Glomerular visceral epithelial cell (primary cell): ENCODE measurements around the gene HSPB6.

Experiments
- DNase-seq: peaks from one replicate; pipeline ENCODE4 v3.0.0-alpha.2; 2016; ENCODE audit errors: extremely low spot score

Gene HSPB6

GRCh38 chr19:35767288-35768081 is 10.7 kb upstream of the HSPB6 start:
- DNase-seq = peak; percentile 70

DNA sequence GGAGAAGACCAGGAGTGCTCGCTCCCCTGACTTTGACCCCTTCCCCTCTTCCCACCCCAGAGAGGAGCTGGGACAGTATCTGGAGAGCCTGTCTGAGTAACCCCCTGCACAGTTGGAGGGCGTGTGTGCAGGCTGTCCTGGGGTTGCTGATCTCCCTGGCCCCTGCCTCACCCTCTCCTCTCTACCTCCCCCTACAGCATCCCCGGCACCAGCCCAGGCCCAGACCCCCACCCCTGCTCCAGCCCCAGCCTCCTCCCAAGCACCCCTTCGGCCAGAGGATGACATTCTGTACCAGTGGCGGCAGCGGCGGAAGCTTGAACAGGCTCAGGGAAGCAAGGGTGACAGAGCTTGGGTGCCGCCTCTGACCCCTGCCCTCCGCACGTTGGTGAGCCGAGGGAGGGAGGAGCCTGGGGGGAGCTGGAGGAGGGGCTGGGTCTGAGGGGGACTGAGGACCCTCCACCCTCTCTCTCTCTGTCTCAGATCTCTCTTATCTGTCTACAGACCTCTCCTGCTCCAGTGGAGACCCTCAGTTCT is 9.8 kb upstream of the HSPB6 start:
- DNase-seq = no peak

- DNase-seq = no peak
Measured at GRCh38 chr19:35764432-35765315, 7.8 kb upstream of the HSPB6 start.

GRCh38 chr19:35760711-35761349 is 4.0 kb upstream of the HSPB6 start:
- peak; percentile 35 for DNase-seq

DNA sequence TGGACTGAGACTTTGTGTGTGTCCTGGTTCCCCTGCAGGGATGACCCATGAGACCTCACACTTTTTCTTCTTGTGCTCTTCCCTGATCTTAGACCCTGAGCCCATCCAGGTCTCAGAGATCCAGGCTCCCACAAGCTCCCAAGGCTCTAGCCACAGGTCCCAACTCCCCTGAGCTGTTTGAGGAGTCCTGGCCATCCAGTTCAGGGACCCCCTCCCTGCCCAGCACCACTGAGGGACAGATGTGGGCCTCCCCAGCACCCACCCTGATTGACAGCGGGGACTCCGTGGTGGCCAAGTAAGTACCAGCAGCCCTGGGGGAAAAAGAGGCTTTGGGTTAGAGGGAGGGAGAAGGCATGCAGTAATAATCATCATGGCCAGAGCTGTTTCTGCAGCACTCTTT is 2.9 kb upstream of the HSPB6 start:
- no peak for DNase-seq

DNA sequence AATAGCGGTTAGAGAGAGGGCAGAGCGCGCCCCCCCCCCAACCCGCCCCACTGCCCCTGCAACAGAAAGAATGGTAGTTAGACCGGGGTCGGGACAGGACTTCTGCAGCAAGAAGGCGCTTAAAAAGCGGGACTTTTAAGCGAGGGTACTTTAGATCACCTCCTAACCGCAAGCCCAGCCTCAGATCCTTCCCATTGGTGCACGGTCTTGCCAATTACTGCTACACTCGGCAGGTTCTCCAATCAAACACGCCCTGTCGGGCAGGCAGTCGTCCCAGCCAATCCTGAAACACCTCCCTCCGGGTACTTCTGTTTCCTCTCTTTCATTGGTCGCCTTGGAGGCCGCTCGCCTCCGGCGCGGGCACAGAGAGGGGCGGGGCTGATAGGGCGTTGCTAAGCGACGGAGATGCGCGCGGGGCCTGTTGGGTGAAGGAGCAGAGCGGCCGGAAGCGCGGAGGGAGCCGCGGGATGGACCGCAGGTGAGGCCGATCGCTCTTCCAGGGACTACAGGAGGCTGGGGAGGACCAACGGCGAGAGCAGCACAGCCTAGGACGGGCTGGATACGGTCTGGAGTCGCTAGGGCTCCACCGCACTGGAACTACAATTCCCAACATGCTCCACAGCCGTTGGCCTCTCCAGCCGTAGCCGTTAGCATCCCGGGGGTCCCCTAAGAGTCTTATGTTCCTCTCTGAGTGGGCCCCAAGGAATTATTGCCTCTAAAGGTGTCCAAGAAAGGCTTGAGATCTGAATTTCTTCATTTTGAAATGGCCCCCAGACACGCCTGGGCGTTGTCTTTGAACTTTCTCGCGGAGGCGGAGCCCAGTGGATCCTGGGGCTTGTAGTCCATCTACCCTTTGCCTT is 1.1 kb upstream of the HSPB6 start, which contains the start of gene PROSER3:
Gene PROSER3, plus strand, starts transcription at position 428 of the 860 bp plus-strand sequence. Its CDS starts 40 bp downstream, at position 468.
- DNase-seq = peak; percentile 99

DNA sequence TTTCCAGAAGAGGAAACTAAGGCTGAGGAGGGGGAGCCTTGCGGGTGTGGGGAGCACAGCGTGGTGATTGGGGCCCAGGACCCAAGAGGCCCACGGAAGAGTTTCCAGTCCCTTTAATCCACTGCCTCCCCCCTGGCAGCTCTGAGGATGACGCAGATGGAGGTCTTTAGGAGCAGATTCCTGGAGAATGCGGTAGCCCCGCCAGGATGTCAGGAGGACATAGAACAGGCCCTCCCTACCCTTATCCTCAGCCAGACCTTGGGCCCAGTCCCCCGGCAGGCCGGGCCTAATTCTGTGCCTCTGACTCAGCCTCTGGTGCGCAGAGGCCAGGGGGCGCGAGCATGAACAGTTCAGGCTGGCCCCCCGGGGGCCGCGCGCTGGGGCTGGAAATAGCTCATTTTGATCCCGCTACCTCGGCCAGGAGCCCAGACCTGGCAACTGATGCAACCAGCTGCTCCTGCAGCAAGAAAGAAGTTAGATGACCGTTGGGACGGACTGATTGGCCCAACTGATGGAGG is 461 bp upstream of the HSPB6 start:
- DNase-seq = peak; percentile 71

GRCh38 chr19:35755550-35756376 is 1.1 kb downstream of the HSPB6 start:
- no peak for DNase-seq

DNA sequence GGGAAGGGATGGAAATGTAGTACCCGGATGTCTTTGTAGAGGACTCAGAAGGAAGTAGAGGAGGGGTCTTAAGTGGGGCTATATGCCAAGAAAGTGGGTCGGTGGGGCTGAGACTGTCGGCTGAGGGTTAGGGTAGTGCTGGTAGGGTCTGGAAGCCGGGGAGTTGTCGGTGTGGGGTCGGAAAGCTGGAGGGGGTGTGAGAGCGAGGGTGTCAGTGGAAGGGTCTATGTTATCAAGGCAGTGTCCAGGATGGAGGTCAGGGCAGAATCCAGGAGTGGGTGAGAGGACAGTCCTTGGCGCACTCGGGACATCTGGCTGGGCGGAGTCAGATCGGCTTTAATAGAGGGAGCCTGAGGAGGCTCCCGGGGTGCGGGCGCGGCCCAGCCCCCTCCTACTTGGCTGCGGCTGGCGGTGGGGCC is 1.7 kb downstream of the HSPB6 start:
- no peak for DNase-seq

- no peak for DNase-seq
Measured at GRCh38 chr19:35754370-35755130, 2.3 kb downstream of the HSPB6 start.

DNA sequence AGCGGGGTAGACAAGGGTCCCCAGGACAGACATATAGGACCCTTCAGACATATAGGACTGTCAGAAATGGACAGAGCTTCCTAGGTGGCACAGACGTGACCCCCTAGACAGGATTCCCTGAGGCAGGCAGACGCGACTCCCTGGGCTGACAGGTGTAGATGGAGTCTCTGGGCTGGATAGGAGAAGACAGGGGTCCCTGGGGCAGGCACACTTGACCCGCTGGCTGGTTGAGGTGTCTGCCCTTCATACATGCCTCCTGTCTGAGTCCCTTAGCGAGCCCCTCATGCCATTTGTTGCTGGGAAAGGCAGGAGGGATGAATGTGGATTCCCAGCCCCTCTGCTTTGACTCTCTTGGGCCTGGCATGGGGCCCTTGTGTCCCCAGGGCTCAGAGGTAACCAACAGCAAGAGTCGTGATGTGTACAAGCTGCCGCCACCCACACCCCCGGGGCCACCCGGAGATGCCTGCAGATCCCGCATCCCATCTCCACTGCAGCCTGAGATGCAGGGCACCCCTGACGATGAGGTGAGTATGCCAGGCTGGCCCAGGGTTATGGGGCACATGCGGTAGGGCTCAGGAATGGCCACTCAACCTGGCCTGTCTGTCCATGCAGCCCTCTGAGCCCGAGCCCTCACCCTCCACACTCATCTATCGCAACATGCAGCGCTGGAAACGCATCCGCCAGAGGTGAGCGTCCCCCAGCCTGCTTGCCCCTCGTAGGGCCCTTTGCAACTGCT is 3.0 kb downstream of the HSPB6 start:
- DNase-seq = no peak

DNA sequence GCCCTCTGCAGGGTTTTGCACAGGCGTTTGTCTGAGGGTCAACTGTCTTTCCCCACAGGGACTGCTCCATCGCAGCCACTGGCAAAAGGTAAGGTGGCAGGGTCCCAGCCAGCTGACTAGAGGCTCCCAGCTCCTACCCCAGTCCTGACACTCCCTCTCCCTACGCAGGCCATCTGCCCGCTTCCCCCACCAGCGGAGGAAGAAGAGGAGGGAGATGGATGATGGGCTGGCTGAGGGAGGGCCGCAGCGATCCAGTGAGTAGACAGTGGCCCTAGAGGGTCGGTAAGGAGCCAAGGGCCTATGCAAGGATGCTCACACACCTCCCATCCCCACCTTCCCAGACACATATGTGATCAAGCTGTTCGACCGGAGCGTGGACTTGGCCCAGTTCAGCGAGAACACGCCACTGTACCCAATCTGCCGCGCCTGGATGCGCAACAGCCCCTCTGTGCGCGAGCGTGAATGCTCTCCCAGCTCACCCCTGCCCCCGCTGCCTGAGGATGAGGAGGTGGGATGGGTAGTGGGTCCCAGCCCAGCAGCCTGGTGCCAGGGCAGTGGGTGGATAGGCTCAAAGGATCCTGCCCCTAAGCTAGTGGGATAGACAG is 4.0 kb downstream of the HSPB6 start:
- no peak for DNase-seq

DNA sequence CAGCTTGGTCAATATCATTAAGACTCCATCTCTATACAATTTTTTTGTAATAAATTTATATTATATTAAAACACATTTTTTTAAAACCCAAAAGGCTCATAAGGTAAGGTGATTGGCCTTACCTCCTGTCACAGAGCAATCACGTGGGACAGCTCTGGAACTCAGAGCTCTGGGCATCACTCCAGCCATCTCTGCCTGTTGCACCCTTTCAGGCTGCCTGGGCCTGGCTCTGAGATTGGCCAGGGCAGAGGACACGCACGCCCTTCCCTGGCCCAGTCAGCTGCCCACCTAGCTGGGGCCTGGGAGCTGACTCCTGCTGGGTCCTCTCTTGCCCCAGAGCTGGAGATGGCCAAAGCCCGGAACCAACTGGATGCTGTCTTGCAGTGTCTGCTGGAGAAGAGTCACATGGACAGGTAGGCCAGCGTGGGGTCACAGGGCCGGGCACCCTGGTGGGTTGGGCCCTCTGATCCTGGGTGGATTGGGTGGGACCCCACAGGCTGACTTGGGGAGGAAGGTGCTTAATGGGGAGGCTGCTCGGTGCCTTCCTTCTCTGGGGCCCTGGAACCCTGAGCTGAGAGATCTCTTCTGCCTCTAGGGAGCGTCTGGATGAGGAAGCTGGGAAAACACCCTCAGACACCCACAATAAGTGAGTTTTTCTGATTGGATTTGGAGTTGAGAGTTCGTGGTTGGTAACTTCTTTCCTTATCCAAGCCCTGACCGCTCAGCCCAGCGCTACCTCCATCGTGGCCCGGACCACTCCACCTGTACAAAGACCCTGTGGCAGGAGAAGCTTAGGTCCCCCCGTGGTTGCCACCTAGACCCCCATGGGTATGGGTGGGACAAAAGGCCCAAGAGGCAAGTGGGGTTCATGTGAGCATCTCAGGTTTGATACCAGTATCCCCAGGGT is 4.7 kb downstream of the HSPB6 start:
- no peak for DNase-seq

DNA sequence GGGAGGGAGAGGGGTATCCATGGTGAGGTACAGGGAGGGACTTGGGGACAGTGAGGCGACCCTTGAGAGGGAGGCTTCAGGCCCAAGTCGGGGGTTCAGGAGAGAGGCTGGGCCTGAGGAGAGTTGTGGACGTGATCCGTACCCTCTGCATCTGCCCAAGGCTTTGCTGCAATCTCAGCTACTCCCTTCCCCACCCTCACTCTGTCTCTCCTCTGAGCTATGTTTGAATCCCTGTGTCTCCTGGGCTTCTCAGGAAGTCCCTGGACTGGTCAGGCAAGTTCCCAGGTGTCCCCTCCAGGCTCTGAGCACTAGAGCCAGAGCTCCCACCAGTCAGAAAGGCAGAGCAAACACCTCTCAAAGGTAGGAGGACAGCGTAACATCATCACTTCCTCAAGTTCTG is 6.7 kb downstream of the HSPB6 start:
- no peak for DNase-seq

DNA sequence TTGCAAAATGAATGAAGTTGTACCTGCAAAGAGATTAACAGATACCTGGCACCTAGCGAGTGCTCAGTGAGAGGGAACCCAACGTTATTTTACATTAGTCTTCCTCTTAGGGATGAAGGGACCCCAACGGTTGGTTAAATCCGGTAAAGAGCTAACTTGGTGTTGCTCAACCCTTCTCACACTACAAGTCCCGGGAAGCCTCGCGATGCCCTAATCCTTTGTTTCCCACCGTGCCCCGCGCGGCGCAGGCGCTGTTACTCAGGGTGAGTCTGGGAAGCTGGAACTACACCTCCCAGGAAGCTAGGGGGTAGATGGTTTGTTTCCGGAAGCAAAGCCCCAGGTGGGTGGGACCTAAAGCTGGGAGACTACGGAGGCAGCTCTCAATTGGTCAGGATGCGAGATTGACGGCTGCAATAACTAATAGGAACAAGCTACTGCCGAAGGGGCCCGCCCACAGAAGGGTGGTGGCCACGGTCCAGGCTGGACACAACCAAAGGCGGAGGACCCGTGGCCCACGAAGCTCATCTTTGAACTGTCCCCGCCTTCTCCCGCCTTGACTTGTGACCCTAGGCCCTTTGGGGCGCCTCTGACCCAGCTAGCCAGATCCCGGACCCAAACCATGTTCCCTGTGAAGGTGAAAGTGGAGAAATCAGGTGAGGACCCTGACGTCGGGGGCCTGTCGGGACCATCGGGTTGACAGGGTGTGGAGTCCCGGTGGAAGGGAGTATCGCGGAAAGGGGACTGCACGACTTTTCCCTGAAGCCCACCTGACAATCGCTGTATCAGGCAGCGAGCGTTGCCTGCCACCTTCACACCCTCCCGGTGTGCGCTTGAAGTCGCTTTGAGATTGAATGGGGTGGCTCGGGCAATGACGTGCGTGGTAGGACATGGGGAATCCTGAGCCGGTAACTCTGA is 8.5 kb downstream of the HSPB6 start, which contains the start of gene LIN37:
Gene LIN37, plus strand, starts transcription at position 471 of the 915 bp plus-strand sequence. Its CDS starts 149 bp downstream, at position 620.
- peak; percentile 99 for DNase-seq

DNA sequence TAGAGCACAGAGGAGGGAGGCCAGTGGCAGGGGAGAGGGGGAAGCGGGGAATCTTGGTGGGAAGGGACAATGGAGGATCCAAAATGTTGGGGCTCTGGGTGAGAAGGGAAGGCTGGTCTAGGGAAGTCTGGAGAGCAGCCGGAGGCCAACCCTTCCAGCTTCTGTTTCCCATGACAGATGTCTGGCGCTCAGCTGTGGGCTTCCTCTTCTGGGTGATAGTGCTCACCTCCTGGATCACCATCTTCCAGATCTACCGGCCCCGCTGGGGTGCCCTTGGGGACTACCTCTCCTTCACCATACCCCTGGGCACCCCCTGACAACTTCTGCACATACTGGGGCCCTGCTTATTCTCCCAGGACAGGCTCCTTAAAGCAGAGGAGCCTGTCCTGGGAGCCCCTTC is 10.3 kb downstream of the HSPB6 start:
- no peak for DNase-seq
